ENCODE measurements around the gene DAB1.
"Not testable (repeated sequence)": the region's sequence is repeated elsewhere in the genome, so short reads cannot be mapped to it uniquely, and the experiment has no call there.

DNA sequence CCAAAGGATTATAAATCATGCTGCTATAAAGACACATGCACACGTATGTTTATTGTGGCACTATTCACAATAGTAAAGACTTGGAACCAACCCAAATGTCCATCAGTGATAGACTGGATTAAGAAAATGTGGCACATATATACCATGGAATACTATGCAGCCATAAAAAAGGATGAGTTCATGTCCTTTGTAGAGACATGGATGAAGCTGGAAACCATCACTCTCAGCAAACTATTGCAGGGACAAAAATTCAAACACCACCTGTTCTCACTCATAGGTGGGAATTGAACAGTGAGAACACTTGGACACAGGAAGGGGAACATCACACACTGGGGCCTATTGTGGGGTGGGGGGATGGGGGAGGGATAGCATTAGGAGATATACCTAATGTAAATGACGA is 203.0 kb downstream of the DAB1 start:
- TF ChIP-seq, protein P1, sequence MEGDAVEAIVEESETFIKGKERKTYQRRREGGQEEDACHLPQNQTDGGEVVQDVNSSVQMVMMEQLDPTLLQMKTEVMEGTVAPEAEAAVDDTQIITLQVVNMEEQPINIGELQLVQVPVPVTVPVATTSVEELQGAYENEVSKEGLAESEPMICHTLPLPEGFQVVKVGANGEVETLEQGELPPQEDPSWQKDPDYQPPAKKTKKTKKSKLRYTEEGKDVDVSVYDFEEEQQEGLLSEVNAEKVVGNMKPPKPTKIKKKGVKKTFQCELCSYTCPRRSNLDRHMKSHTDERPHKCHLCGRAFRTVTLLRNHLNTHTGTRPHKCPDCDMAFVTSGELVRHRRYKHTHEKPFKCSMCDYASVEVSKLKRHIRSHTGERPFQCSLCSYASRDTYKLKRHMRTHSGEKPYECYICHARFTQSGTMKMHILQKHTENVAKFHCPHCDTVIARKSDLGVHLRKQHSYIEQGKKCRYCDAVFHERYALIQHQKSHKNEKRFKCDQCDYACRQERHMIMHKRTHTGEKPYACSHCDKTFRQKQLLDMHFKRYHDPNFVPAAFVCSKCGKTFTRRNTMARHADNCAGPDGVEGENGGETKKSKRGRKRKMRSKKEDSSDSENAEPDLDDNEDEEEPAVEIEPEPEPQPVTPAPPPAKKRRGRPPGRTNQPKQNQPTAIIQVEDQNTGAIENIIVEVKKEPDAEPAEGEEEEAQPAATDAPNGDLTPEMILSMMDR (IDR thresholded peaks at IDR 0.05 in 2 of 3, conservative IDR thresholded peaks at IDR 0.05 in 1 of 3; ENCODE audit: borderline replicate concordance in 1 of 3, insufficient read depth in 1 of 3, low read depth in 2 of 3, low read length in 2 of 3), result not testable (repeated sequence)
- TF ChIP-seq, protein P2, sequence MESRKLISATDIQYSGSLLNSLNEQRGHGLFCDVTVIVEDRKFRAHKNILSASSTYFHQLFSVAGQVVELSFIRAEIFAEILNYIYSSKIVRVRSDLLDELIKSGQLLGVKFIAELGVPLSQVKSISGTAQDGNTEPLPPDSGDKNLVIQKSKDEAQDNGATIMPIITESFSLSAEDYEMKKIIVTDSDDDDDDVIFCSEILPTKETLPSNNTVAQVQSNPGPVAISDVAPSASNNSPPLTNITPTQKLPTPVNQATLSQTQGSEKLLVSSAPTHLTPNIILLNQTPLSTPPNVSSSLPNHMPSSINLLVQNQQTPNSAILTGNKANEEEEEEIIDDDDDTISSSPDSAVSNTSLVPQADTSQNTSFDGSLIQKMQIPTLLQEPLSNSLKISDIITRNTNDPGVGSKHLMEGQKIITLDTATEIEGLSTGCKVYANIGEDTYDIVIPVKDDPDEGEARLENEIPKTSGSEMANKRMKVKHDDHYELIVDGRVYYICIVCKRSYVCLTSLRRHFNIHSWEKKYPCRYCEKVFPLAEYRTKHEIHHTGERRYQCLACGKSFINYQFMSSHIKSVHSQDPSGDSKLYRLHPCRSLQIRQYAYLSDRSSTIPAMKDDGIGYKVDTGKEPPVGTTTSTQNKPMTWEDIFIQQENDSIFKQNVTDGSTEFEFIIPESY (IDR thresholded peaks at IDR 0.05; ENCODE audit: extremely low read depth, insufficient replicate concordance, low read length), result not testable (repeated sequence)
- not testable (repeated sequence) for TF ChIP-seq POLR2A (IDR thresholded peaks at IDR 0.05; ENCODE audit: borderline replicate concordance, extremely low read depth, insufficient read depth, insufficient read length); EZH2 (IDR thresholded peaks at IDR 0.05); SP1 (IDR thresholded peaks at IDR 0.05; ENCODE audit: low read depth); YY1 (IDR thresholded peaks at IDR 0.05; ENCODE audit: extremely low read depth, insufficient replicate concordance, low read depth, low read length)
- TF ChIP-seq, protein P3, sequence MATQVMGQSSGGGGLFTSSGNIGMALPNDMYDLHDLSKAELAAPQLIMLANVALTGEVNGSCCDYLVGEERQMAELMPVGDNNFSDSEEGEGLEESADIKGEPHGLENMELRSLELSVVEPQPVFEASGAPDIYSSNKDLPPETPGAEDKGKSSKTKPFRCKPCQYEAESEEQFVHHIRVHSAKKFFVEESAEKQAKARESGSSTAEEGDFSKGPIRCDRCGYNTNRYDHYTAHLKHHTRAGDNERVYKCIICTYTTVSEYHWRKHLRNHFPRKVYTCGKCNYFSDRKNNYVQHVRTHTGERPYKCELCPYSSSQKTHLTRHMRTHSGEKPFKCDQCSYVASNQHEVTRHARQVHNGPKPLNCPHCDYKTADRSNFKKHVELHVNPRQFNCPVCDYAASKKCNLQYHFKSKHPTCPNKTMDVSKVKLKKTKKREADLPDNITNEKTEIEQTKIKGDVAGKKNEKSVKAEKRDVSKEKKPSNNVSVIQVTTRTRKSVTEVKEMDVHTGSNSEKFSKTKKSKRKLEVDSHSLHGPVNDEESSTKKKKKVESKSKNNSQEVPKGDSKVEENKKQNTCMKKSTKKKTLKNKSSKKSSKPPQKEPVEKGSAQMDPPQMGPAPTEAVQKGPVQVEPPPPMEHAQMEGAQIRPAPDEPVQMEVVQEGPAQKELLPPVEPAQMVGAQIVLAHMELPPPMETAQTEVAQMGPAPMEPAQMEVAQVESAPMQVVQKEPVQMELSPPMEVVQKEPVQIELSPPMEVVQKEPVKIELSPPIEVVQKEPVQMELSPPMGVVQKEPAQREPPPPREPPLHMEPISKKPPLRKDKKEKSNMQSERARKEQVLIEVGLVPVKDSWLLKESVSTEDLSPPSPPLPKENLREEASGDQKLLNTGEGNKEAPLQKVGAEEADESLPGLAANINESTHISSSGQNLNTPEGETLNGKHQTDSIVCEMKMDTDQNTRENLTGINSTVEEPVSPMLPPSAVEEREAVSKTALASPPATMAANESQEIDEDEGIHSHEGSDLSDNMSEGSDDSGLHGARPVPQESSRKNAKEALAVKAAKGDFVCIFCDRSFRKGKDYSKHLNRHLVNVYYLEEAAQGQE (IDR thresholded peaks at IDR 0.05; ENCODE audit: low read depth), result not testable (repeated sequence)

Data from HCT116 (cell line).